ENCODE results near the gene SRGN.

The SRGN gene

DNA sequence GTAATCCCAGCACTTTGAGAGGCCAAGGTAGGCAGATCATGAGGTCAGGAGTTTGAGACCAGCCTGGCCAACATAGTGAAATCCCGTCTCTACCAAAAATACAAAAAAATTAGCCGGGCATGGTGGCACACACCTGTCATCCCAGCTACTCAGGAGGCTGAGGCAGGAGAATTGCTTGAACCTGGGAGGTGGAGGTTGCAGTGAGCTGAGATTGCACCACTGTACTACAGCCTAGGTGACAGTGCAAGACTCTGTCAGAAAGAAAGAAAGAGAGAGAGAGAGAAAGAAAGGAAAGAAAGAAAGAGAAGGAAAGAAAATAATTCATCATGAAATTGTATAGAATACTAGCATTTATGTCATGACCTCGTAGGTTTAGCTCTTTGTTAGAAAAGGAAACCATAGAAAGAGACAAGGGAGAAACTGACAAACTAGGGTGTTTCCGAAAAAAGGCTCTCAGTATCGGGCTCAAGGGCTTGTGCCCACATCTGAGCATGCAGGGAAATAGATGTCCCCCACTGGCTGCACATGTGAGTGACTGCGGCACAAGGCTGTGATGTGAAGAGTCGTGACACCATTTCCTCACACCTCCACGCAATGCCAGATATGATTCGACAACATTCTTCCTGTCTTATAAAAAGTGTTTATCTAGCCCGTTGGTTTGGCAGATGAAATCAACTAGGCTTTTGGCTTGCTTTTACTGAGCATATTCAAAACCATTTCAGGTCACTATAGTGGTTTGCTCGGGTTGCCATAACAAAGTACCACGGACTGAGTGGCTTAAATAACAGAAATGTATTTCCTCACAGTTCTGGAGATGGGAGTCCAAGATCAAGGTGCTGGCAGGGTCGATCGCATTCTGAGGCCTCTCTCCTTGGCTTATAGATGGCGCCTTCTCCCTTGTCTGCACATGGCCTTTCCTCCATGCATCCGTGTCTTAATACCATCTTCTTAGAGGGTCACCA lies 2.0 kb downstream of the SRGN start:
- no peak for DNase-seq (ENCODE audit: low spot score)

DNA sequence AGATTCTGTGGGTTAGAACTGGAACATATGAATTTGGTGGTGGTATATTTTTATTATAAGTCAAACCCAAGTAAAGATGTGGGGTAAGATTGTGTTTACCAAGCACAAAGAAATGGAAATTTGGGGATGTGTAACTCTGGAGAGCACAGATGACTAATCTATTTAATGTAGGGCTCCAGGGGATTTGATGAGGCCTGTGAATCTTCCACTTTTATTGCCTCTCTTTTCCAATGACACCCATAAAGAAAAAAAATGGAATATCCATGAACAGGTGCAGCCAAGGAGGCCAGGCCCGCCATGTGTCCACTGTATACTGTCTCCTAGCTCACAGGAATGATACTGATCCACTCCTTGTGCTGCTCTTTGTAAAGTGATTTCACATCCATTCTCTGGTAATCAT lies 2.8 kb downstream of the SRGN start:
- FAIRE-seq (no peak), DNase-seq (ENCODE audit: low spot score) (no peak)

More for the DNA sequence above, 2.0 kb downstream of the SRGN start:
- no peak for FAIRE-seq

DNA sequence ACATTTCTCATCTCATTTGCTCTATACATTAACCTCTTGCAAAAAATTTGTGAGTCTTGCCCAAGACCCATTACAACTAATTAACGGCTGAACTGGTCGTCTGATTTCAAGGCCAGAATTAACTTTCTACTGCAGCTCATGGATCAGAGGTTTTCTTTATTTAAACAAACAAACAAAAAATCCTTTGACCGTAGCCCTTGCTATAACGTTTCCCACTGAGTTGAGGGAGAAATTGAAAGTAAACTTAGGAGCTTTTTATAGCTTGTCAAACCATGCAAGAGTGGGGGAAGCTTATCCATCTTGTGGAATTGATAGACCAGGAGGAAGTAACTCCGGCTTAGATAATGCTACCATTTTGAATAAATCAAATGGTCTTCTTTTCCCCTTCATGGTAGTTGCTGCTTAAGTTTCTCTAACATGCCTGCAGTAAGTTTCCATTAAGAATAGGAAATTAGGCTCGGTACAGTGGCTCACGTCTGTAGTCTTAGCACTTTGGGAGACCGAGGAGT lies 3.3 kb downstream of the SRGN start:
- FAIRE-seq (no peak), DNase-seq (ENCODE audit: low spot score) (no peak)

DNA sequence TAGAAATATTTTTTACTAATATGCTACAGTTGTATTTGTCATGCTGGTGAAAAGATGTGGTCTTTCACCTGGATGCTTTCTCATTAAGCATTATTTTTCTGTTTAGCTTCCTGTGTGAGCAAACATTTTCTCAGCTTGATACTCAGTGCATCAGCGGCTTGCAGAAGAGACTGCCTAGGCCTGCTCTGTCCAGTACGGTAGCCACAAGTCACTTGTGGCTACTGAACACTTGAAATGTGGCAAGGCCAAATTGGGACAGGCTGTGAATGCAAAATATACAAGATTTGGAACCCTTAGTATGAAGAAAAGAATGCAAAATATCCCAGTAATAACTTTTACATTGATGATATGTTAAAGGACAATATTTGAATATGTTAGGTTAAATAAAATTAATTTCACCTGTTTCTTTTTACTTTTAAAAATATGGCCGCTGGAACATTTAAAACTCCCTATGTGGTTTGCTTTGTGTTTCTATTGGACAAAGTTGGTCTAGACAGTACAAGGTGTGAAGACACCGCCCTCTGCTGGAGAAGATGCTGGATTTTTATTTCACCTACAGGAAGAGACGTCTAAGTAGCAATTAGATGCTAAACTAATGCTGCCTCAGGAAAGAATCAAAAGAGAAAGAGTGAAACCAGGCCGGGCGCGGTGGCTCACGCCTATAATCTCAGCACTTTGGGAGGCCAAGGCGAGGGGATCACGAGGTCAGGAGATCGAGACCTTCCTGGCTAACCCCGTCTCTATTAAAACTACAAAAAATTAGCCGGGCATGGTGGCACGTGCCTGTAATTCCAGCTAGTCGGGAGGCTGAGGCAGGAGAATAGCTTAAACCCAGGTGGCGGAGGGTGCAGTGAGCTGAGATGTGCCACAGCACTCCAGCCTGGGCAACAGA lies 5.3 kb downstream of the SRGN start:
- peak; percentile 88 for FAIRE-seq
- peak; percentile 86 for DNase-seq (ENCODE audit: low spot score)

DNA sequence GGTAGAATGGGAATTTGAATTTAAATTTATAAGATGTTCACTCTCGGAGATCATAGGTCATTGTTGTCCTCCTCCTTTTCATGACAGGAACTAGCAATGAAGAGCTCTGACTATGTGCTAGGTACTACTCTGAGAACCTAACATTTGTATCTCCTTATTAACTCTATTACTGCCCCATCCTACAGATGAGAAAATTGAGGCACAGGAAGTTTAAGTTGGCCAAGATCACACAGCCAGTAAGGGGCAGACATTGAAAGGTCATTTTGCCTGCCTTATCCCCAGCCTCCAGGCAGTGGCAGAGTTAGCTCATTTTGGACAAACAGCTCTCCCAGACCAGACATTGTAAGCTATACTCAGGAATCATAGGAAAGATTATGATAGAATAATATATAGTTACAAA lies 6.0 kb downstream of the SRGN start:
- peak; percentile 25 for DNase-seq (ENCODE audit: low spot score)
- FAIRE-seq: no peak

DNA sequence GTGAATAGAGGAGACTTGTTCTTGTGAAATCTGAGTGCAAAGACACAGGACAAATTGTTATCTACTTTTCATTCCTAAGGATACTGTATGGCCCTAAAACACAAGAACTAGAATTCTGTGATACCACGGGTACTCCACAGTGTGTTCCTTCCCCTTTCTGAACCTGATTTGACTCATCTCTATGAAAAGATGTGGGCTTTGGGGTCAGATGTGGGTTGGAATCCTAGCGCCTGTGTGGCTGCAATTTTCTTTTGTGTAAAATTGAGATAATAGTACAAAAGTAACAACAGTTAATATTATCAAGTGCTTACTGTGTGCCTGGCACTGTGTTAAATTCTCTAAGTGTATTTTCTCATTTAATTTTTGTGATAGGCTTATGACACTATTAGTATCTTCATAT lies 8.1 kb downstream of the SRGN start:
- DNase-seq (ENCODE audit: low spot score) (no peak), FAIRE-seq (no peak)

DNA sequence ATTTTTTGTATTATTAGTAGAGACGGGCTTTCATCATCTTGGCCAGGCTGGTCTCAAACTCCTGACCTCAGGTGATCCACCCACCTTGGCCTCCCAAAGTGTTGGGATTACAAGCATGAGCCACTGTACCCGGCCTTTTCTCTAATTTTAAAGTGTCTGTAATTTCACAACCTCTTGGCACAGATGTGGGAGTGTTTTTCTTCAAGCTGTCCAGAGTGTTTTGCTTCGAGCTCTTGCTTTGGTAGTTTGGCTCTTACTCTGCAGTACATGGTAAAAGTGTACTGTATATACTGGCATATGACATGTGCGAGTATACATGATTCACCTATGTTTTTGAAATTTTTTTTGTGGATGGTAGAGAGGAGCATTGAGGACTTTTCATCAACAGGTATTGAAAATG lies 9.8 kb downstream of the SRGN start:
- DNase-seq (ENCODE audit: low spot score): no peak

DNA sequence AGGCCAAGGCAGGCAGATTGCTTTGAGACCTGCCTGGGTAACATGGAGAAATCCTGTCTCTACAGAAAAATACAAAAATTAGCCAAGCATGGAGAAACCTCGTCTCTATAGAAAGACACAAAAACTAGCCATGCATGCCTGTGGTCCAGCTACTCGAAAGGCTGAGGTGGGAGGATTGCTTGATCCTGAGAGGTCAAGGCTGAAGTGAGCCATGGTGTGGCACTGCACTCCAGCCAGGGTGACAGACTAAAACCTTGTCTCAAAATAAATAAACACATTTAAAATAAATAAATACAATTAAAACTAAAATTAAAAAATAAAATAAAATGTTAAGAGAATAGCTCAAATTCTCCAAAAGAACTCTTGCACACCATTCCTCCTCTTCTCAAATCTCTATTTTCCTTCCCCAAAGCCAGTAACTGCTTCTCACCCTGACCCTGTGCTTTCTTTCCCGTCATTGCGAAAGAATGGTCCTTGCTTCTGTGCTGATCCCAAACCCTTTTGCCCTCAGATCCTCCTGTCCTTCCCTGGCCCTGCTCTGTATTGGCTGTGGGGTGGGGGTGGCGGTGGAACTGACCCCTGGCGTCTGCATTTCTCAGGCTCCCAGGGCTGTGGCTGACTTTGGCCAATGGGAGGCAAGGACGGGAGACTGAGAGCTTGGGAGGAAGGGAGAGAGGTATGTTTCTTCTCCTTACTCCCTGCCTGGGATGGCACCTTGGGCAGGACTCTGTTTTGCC lies 12.4 kb downstream of the SRGN start:
- peak; percentile 88 for FAIRE-seq
- peak; percentile 61 for DNase-seq (ENCODE audit: low spot score)

More for the DNA sequence above, 9.8 kb downstream of the SRGN start:
- FAIRE-seq: no peak

DNA sequence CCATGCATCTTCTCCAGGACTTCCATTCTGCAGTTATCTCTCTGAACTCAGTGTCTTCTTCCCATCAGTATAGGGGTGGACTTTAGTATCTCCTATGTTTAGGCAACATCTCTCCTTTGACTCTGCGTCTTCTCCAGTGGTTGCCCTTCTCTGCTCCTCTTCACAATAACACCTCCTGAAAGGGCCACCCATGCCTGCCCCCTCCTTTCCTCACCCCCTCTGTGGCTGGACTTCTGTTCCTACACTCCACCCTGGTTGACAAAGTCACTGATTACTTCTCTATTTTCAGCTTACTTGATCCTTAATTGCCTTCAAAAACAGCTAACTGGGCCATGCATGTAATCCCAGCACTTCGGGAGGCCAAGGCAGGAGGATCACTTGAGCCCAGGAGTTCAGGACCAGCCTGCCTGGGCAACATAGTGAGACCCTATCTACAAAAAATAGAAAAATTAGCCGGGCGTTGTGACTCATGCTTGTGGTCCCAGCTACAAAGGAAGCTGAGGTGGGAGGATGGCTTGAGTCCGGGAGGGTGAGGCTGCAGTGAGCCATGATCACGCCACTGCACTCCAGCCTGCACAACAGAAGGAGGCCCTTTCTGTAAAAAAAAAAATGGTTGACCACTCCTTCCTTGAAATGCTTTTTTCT lies 13.7 kb downstream of the SRGN start:
- FAIRE-seq: peak; percentile 78
- peak; percentile 64 for DNase-seq (ENCODE audit: low spot score)

DNA sequence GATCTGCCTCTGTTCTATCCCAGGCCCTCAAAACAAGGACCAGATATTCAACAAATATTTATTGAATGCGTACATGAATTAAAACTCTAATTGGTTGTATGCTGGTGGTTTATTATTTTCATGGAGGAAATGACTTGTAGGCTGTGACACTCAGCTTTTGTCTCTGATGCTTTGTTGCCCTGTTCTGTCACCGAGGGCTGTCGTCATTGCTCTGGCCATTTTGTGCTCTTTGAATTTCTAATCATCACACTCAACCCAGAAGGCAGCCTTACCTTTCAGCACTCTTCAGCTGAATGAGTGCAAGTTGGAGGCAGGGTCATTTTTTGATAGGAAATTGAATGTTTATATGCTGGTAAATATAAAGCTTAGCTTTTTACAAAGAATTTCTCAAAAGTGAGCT lies 14.5 kb downstream of the SRGN start:
- DNase-seq (ENCODE audit: low spot score) (no peak), FAIRE-seq (no peak)

DNA sequence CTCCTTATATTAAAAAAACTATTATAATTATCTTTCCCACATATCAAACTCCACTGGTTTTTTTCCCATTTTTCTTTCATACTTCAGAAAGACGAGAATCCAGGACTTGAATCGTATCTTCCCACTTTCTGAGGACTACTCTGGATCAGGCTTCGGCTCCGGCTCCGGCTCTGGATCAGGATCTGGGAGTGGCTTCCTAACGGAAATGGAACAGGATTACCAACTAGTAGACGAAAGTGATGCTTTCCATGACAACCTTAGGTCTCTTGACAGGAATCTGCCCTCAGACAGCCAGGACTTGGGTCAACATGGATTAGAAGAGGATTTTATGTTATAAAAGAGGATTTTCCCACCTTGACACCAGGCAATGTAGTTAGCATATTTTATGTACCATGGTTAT lies 15.9 kb downstream of the SRGN start:
- DNase-seq (ENCODE audit: low spot score): no peak
- FAIRE-seq: no peak

DNA sequence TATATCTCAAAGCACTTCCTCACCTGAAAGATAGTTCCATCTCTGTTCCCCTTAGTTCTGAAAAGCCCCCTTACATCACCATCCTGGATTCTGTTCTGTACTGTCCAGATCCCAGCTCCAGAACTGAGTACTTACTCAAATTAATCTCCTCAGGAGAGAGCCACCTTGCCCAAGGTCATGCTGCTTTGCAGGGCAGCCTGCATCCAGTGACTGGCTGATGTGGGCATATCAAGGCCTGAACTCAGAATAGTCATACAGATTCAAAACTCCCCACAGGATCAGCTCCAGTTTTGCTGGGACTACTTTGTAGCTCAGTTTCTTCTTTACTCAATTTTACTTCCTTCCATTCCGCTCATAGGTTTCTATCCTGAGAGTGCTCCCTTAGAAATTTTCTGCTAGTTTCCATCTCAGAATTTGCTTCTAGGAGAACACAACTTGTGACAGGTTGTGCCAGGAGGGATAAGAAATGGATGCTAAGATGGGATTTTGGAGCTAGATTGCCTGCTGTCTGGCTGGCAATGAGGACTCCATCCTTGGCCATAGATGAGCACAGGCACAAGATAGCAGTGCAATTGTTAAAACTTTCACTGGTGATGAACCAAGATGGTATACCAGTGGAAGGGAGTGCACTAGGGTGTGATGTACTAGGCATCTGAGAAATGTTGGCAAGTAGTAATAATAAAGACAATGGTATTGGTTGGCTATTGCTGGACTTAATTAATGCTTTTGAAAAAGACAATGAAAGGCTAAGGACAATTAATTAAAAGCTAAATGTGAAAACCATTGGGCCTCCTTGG lies 17.3 kb downstream of the SRGN start:
- DNase-seq (ENCODE audit: low spot score) (no peak), FAIRE-seq (no peak)

DNA sequence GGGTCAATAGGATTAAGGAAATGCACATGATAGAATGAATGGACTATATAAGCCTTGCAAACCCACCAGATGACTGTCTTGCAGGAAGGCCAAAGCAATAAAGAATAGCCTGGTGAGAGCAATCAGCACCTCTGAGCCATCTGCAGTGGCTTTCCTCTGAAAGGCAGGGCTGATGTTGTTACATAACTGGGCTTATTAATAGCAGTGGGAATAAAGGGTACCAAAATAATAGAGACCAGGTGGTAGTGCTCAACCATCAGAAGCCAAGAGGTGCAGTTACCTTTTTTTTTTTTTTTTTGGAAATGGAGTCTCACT lies 19.2 kb downstream of the SRGN start:
- FAIRE-seq (no peak), DNase-seq (ENCODE audit: low spot score) (no peak)

DNA sequence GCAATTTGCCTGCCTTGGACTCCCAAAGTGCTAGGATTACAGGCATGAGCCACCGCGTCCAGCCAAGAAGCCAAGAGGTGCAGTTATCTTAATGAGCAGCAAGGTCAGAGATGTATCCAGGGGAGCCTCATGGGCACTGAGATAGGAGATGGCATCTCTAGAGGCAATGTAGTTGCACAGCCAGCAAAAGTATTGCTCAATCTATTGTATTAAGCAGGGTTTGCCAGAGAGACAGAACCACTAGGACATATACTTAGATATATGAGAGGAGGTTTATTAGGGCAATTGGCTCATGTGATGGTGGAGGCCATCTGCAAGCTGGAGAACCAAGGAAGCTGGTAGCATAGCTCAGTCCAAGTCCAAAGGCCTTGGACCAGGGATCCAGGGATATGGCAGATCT lies 19.8 kb downstream of the SRGN start:
- FAIRE-seq (no peak), DNase-seq (ENCODE audit: low spot score) (no peak)

DNA sequence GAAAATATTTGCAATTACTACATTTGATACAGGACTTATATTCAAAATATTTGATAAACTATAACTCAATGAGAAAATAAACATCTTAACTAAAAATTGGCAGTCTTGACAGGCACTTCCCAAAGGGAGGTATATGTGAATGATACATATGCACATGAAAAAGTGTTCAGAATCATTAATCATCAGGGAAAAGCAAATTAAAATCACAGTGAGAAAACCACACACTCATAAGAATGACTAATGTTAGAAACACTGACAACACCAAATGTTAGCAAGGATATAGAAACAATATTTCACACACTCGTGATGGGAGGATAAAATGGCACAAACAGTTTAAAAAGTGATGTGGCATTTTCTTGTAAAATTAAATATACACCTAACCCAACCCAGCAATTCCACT lies 32.0 kb downstream of the SRGN start:
- DNase-seq (ENCODE audit: low spot score): no peak
- FAIRE-seq: no peak

DNA sequence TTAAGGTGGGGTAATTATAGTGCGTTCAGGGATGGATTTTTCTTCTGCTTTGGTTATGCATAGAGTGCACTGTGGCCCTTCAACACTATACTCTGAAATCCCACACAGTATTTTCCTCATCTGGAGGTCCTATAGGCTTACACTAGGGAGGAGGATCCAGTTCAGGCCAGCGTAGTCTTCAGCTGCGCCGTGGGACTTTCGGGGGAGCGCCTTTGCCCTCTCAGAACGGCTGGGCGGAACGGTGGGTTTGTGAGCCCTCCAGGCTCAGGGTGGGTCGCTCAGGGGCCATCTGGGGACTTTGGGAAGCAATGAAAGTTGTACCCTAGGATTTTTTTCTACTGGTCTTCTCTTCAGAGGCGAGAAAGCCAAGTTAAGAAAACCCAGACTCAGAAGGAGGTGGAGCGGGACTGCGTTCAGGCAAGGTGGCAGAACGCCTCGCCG lies 35.4 kb downstream of the SRGN start:
- peak; percentile 38 for DNase-seq (ENCODE audit: low spot score)

DNA sequence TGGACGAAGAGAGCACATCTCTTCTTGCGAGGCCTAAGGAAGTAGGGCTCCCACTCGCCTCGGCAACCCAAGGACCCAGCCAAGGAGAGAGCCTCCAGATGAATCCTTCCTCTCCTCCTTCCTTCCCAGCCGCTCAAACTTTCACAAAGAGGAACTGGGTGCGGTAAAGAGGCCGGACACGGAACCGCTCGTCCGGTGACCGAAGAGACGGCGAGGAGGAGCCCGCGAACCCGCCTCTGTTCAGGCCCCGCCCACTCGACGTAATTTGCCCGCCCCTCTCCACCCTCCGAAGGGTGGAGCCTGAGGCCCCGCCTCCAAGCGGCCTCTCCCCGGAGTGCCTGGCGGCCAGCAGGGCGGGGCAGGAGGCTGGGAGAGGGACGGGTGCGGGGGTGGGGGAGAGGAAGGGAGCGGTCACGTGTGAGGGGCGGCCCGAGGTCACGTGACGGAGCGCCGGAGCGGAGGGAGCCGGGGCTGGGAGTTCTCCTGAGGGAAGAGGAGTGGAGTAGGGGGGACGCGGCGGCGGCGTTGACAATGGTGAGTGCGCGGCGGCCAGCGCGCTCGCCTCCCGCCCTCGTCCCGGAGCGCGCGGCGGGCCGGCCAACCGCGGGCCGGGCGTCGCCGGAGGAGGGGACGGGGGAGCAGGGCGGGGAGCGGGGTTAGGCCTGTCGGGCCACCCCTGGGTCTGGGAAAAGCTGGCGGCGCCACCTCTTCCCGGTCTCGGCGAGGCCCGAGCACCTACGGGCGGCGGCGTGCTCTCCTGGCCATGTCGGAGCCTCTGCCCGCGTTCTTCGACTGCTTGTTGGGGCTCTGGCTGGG lies 36.1 kb downstream of the SRGN start, which contains the start of gene VPS26A:
VPS26A (plus strand) TSS at position 432 of the 816 bp plus-strand sequence; CDS start at position 532, 100 bp downstream.
- FAIRE-seq (peak; percentile 89), DNase-seq (ENCODE audit: low spot score) (peak; percentile 90)

More for the DNA sequence above, 35.4 kb downstream of the SRGN start:
- FAIRE-seq: no peak

DNA sequence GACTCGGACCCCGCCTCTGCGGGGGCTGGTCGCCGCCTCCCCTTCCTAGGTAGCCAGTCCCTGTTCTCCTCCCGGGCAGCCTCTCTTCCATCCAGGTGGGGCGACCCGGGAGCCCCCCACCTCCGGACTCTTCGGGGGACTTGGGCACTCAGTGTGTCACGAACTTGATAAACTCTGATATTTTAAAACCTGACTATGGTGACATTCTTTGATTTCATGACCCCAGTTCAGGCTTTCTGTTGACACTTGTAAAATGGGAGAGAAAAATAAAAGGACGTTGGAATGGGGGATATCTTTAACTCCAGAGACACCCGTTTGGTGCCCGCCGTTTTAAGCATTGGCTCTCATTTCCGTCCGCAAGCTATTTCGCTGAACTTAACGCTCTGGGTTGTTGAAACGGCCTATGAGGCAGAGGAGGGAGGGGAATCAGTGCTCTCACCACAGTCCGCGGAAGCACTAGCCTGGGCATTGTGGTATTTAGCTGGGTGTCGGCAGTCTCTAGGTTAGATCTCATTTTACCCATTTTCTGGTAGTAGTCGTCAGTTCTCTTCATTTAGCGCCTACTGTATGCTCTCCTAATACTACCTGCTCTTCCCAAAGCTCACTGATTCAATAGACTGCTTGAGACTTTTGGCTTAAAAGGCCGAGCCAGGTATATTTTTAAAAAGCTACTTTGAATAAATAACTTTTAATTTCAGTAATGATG lies 36.8 kb downstream of the SRGN start:
- peak; percentile 73 for DNase-seq (ENCODE audit: low spot score)
- peak; percentile 65 for FAIRE-seq
